Gastroesophageal sphincter (tissue), 3 donors: ENCODE data around the gene GSX2.

Source experiments
- CTCF ChIP-seq, 4 experiments: fragments of 200-600 bp in 2 of 4; fragments of 450-650 bp in 2 of 4; sonication (generic) in 1 of 4; IDR thresholded peaks; one replicate each; pipeline ENCODE4 v1.5.1; 2017 to 2019; ENCODE audit warnings: antibody characterized with exemption in 4 of 4, mild to moderate bottlenecking in 2 of 4, moderate library complexity in 2 of 4
- POLR2A ChIP-seq, 2 donors: fragments of 450-650 bp; IDR thresholded peaks; one replicate each; pipeline ENCODE4 v1.6.1; 2017; ENCODE audit warnings: antibody characterized with exemption in 2 of 2, mild to moderate bottlenecking in 2 of 2, moderate library complexity in 1 of 2

GRCh38 chr4:54102531-54103106 is 2.7 kb downstream of the GSX2 start:
- no peak for TF ChIP-seq POLR2A (IDR thresholded peaks at IDR 0.05)
- TF ChIP-seq CTCF (IDR thresholded peaks at IDR 0.05): no peak
